ENCODE results near the gene TPRN. TPM values are rescaled to one million over a fixed set of nuclear protein-coding genes. Genes with fewer than 3 reads are reported as not detected.

Gene TPRN
- total and polyA plus RNA-seq, 8 donors: 48.7 to 110 (median 67.2) TPM

DNA sequence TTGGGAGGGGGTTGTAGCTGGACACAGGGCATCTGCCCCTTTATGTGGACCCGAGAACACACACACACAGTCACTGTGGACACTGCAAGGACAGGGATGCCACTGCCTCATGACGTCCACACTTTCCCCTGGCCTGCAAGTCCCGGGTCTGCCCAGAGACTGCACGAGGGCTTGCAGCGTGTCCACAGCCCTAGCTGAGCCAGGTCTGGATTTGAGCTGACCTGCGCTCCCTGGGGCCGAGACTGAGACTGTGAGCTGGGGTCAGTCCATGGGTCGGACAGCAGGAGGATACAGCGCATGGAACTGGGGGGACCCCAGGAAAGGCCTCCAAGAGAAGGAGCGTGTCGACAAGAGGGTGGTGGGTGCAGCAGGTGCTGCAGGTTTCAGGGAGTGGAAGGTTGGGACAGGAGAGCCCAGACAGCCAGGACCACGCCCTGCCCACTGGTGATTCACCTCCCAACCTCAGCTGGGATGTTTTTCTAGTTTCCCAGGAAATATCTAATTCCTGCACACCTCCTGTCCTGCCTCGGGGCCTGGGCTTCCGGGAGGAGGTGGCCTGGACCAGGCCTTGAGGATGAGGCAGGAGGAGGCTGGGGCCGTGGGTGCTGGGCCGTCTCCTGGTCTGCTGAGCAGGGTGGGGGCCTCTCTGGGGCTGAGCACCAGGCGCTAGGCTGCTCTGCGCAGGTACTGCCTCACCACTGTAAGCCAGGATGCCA, 26.0 kb upstream of the TPRN start:
- DNase-seq: peak in 2 of 6 donors; percentile 41 to 72
- Histone ChIP-seq H3K36me3 (no peaks in the 10 kb centered on the region), H3K9me3 (no peaks in the 10 kb centered on the region), H3K27ac (peak overlapping the region; percentile 63 to 81 (median 72)), H3K4me3 (no peak overlapping the region), H3K27me3 (no peaks in the 10 kb centered on the region), H3K4me1 (peaks cover 12 to 20% (median 17%) of the 10 kb centered on the region in 3 donors)
- intact Hi-C loops (cut with DNase I): no loop called here
- no peak for FAIRE-seq
- no peak for ATAC-seq
- 62 to 68% methylated on average over 18 of the region's 18 CpGs for WGBS, 2 donors
- TF ChIP-seq, protein P1, sequence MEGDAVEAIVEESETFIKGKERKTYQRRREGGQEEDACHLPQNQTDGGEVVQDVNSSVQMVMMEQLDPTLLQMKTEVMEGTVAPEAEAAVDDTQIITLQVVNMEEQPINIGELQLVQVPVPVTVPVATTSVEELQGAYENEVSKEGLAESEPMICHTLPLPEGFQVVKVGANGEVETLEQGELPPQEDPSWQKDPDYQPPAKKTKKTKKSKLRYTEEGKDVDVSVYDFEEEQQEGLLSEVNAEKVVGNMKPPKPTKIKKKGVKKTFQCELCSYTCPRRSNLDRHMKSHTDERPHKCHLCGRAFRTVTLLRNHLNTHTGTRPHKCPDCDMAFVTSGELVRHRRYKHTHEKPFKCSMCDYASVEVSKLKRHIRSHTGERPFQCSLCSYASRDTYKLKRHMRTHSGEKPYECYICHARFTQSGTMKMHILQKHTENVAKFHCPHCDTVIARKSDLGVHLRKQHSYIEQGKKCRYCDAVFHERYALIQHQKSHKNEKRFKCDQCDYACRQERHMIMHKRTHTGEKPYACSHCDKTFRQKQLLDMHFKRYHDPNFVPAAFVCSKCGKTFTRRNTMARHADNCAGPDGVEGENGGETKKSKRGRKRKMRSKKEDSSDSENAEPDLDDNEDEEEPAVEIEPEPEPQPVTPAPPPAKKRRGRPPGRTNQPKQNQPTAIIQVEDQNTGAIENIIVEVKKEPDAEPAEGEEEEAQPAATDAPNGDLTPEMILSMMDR (IDR thresholded peaks at IDR 0.05): no peak

DNA sequence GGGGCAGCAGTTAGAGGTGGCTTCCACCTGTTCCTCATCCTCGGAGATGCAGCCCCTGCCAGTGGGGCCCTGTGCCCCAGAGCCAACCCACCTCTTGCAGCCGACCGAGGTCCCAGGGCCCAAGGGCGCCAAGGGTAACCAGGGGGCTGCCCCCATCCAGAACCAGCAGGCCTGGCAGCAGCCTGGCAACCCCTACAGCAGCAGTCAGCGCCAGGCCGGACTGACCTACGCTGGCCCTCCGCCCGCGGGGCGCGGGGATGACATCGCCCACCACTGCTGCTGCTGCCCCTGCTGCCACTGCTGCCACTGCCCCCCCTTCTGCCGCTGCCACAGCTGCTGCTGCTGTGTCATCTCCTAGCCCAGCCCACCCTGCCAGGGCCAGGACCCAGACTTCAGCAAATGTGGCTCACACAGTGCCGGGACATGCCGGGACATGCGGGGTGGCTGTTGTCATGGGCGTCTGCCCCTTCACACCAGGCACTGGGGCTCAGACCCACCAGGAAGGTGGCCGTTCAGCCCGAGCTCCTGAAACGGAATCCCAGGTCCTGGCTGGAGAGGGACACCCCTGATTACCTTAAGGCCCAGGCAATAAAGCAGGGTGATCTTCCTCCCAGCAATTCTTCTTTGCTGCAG, 25.3 kb upstream of the TPRN start:
- H3K27me3 ChIP-seq: no peaks in the 10 kb centered on the region
- peak in 1 of 6 donors; percentile 54 for DNase-seq
- WGBS, 2 donors: 79 to 82% methylated on average over 18 to 21 of the region's 21 CpGs
- no peaks in the 10 kb centered on the region for H3K36me3 ChIP-seq
- FAIRE-seq: no peak
- H3K4me1 ChIP-seq: peaks cover 12 to 20% (median 17%) of the 10 kb centered on the region in 3 donors
- peak overlapping the region in 1 of 4 donors; percentile 73 for H3K27ac ChIP-seq
- intact Hi-C loops (cut with DNase I): no loop called here
- ATAC-seq: no peak
- H3K9me3 ChIP-seq: no peaks in the 10 kb centered on the region
- no peak overlapping the region for H3K4me3 ChIP-seq
- TF ChIP-seq, protein P1 (IDR thresholded peaks at IDR 0.05): no peak

DNA sequence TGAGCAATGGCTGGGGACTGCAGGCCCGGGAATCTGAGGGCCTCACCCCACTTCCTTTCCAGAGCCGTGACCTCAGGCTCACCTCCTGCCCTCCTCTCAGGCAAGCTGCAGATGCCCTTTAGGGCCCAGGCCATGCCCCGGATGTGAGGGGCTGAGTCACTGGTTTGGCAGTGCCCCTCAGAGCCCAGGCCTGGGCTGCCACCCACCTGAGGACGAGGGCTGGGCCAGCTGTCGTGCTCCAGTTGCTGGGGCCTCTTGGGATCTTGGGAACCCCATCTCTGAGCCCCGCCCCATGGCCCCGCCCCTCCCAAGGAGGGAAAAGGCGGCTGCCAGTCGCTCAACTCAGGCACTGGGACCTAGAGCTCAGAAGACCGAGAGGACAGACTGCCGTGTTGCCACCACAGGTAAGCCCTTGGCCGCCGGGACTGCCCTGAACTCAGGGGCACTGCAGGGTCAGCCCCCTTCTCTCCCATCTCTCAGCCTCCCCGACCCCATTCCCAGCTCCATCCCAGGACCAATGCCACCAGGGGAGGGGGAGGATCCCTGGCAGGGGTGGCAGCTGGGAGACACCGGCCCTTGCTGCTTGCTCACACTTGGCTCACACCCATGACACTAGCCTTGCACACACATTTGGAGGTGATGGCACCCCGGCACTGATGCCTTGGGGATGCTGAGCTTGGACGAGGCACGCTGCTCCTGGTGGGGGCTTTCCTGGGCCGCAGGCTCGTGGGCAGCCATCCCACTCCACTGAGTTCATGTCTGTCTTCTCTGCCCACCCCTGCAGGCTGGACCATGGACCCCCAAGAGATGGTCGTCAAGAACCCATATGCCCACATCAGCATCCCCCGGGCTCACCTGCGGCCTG, 24.5 kb upstream of the TPRN start, which contains the start of gene CYSRT1:
CYSRT1 (plus strand) TSS at position 345 of the 865 bp plus-strand sequence; CDS start at position 793, 448 bp downstream.
- WGBS, 2 donors: 51 to 67% methylated on average over 17 to 23 of the region's 23 CpGs
- ATAC-seq (no peak), DNase-seq (peak in 2 of 6 donors; percentile 54 to 77)

DNA sequence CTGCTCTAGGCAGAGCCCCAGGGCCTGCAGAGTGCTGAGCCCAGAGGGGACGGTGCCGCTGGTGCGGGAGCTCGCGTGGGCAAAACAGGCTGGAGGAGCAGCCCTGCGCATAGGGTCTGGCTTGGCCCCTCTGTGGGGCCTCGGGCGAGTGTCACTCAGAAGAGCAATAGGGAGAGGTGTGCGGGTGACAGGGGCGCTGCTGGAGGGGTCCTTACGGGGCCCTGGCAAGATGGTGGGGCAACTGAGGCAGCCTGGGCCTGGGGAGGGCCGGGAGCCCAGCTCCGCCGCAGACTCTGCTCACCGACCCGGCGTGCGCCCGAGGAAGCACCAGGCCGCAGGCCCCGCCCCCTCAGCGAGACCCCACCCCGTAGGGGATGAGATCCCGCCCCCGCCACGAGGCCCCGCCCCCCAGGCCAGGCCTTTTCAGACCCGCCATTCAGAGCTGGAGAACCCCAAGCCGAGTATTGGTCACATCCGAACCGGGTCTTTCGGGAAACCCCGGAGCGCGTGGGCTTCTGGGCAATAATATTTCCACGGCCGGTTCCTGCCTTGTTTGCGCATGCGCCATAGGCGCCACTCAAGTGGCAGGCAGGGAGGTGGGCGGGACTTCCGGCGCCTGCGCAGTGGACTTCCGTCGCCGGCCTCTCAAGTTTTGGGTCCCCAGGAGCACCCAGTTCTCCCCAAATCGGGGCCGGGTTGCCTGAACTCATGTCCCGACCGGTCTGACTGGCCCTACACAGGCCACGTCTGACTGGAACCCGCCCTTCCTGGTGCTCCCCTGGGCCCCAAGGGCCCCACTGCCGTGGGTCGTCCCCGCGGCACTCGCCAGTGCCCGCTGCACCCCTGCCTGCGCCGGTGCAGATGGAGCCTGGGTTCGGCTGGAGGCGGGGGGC, 22.8 kb upstream of the TPRN start:
- H3K27ac ChIP-seq: peak overlapping the region; percentile 78 to 90 (median 84)
- H3K4me1 ChIP-seq: peaks cover 12 to 22% (median 17%) of the 10 kb centered on the region in 3 donors
- intact Hi-C loops (cut with DNase I): no loop called here
- peak overlapping the region; percentile 27 to 88 (median 50) for H3K4me3 ChIP-seq
- TF ChIP-seq, protein P1 (IDR thresholded peaks at IDR 0.05): no peak
- peak; percentile 76 to 91 (median 82) for ATAC-seq
- peak; percentile 5 for FAIRE-seq
- peak; percentile 96 to 100 (median 98) for DNase-seq
- no peaks in the 10 kb centered on the region for H3K27me3 ChIP-seq
- WGBS, 2 donors: 1% methylated on average over 61 to 63 of the region's 63 CpGs
- no peaks in the 10 kb centered on the region for H3K36me3 ChIP-seq
- no peaks in the 10 kb centered on the region for H3K9me3 ChIP-seq

More for the DNA sequence above, 24.5 kb upstream of the TPRN start, which contains the start of gene CYSRT1:
- Histone ChIP-seq H3K27me3 (no peaks in the 10 kb centered on the region), H3K9me3 (no peaks in the 10 kb centered on the region), H3K36me3 (no peaks in the 10 kb centered on the region), H3K27ac (peak within 1 kb of the TSS in 3 of 4 donors; percentile 78 to 87 (median 82)), H3K4me1 (peaks cover 12 to 20% (median 17%) of the 10 kb centered on the region in 3 donors), H3K4me3 (peak within 1 kb of the TSS in 3 of 4 donors; percentile 48 to 88 (median 51))
- intact Hi-C loops (cut with DNase I): no loop called here
- no peak for FAIRE-seq
- TF ChIP-seq, protein P1 (IDR thresholded peaks at IDR 0.05): no peak
